NCI-H2196 (cell line): ENCODE measurements around the gene DBT.
"Not testable (repeated sequence)": the region's sequence is repeated elsewhere in the genome, so short reads cannot be mapped to it uniquely, and the experiment has no call there.

Experiments
- DNase-seq: peaks from one replicate; lab custom pipeline; 2025; ENCODE audit not compliant: unreplicated experiment; lab: John Stamatoyannopoulos, UW

DBT gene

DNA sequence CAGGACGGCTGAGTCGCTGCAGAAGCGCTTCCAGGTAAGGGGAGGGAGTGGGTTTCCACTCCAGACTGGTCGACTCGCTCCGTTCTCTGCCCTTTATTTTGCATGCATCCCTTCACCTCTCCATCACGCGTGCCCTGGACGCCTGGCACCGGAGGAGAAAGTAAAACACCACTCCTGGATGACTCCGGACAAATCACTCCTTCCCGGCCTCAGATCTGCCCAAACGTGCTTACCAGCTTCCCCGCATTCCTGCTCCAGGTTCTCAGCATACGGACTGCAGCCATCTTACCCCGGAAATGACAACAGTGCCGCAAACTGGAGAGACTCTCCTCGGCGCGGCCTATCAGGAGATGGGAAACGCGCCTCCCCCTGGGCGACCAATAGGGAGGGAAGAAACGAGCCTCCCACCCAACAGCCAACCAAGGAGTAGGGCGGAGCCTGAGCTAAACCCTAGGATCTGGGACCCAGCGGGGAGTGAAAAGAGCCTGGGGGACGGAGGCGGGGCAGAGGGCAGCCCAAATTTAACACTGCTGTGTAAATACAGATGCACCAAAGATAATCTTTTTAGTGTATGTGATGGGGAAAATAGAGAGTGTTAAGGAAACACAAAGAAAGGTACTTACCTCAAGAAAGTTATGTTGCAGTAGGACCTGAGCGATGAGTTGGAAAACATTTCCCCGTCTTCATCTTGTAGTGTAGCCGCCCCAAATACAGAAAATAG lies at the start of gene DBT:
Gene DBT (minus strand): TSS at position 298 of the 721 bp plus-strand sequence. CDS start 14 bp downstream, at position 284.
- DNase-seq = peak; percentile 92

DNA sequence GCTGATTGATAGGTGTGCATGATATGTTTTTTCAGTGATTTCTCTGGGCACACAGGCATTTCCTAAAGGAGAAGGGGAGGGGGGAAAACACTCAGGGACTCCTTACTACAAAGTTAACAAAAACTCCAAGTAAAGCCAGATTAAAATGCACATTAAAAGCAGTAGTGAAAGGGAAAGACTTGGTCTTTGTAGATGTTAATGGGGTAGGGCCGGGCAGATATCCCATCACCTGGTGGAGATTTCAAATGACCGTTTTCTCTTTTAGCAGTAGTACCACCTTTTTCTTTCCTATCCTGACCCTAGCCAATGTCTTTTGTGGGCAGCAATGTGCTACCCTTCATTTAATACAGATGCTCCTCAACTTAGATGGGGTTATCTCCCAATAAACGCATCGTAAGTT lies 48.9 kb upstream of the DBT start:
- DNase-seq = no peak

DNA sequence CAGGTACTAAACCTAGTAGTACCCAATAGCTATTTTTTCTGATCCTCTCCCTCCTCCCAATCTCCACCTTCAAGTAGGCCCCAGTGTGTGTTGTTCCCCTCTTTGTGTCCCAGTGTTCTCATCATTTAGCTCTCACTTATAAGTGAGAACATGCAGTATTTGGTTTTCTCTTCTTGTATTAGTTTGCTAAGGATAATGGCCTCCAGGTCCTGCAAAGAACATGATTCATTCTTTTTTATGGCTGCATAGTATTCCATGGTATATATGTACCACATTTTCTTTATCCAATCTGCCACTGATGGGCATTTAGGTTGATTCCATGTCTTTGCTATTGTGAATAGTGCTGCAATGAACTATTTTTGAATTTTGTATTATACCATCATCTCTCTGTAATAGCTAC lies 47.4 kb upstream of the DBT start:
- DNase-seq = not testable (repeated sequence)

DNA sequence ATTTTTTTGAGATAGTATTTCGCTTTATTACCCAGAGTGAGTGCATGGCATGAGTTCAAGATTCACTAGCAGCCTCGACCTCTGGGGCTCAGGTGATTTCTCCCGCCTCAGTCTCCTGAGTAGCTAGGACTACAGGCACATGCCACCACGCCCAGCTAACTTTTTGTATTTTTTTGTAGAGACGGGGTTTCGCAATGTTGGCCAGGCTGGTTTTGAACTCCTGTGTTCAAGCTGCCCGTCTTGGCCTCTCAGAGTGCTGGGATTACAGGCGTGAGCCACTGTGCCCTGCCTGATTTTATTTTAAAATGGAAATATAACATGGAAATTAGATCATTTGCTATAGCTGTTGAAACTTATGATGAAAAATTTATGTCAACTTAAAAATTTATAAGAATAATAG lies 46.5 kb upstream of the DBT start:
- no peak for DNase-seq

DNA sequence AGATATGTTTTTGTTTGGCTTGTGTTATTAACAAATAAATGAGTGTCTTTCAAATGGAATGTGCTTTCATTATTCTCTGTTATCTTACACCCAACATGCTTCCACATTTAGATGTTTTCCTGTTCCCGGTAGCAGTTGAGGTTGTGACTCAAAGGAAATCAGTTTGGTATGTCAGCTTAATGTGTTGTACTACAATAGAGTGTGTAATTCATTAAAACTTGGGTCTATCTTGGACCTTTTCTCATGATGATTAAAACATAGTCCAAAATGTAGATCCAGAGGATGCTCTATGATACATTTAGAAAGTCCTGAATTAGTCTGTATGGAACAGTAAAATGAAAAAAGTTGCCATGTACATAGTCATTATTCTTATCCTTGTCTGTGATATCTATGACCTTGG lies 43.1 kb upstream of the DBT start:
- no peak for DNase-seq

DNA sequence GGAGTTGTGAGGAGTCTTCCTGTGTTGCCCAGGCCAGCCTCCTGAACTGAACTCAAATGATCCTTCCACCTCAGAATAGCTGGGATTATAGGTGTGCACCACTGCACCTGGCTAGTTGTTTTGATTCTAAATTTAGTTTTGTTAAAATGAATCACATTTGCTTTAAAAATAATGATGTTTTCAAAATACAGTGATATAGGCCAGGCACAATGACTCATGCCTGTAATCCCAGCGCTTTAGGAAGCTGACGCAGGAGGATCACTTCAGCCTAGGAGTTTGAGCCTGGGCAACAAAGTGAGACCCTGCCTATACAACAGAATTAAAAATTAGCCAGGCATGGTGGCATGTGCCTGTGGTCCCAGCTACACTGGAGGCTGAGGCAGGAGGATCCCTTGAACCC lies 40.7 kb upstream of the DBT start:
- no peak for DNase-seq

DNA sequence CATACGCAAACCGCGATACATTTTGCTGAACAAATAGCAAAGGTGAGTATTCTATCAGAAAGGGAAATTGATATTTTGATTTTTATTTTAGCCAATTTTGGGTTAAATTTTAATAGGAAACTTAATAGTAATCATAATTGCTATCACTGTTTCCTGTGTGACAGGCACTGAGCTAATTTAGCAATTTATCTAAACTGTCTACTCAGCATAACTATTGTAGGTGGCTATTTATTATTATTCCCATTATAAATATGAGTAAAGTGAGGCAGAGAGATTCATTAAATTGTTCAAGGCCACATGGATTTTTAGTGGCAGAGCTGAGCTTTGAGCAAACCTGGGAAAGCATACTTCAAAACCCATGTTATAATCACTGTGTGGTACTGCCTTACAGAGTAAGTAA lies 37.5 kb upstream of the DBT start:
- no peak for DNase-seq

DNA sequence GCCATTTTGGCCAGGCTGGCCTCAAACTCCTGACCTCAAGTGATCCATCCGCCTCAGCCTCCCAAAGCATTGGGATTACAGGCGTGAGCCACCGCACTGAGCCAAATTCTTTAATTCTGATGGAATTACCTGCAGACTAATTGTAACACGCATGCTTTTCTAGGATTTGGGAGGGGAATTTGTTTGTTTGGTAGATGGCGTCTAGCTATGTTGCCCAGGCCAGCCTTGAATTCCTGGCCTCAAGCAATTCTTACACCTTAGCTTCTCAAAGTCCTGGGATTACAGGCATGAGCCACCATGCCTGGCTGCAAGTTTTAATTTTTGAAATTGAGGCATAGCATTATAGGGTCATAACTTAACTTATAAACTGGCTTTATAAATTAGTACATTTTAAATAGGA lies 35.0 kb upstream of the DBT start:
- no peak for DNase-seq

DNA sequence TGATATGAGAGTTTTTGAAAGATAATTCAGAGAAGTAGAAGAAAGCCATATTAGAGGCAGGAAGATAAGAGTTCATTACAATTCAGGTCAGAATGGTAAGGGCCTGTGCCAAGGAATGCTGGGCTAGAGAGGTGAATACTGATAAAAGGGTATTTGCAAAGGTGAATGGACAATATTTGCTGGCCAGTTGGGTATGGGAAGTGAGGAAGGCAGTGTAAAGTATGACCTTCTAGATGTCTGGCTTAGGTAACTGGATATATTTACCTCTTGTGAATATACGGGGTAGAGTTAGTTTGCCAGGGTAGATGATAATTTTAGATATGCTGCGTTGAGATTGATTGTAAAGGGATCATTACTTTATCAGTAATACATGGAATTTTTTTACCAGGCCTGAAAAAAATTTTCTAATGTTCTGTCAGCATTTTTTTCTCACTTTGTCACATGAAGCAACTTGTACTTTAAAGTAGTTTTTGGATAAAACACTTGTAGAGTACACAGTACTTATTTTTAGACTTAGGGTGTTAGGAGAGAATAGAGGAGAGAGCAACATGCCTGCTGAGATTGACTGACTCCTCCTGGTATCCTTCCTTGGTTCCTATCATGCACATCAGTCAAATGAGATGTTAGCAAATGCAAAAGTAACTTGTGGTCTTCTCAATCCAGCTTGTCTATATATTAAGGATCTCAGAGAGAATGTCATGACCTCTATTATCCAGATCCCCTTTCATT lies 30.5 kb upstream of the DBT start:
- no peak for DNase-seq

DNA sequence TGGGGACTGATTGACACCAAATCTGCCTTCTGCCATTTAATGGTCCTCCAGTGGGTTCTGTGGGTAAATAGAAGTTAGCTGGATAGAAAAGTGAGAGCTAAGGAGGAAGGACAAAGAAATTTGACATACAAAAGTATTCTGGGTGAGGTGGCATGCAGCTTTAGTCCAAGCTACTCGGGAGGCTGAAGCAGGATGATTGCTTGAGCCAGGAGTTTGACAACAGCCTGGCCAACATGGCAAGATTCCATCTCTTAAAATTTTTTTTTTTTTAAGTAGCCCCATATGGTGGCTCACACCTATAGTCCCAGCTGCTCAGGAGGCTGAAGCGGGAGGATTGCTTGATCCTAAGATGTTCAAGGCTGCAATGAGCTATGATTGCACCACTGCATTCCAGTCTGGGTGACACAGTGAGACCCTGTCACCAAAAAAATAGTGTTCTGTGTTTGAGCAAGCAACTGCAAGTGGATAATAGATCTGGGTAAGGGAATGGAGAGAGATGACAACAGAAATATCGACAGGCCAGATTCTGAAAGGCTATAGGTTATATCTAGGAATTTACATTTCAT lies 29.8 kb upstream of the DBT start:
- DNase-seq = no peak

DNA sequence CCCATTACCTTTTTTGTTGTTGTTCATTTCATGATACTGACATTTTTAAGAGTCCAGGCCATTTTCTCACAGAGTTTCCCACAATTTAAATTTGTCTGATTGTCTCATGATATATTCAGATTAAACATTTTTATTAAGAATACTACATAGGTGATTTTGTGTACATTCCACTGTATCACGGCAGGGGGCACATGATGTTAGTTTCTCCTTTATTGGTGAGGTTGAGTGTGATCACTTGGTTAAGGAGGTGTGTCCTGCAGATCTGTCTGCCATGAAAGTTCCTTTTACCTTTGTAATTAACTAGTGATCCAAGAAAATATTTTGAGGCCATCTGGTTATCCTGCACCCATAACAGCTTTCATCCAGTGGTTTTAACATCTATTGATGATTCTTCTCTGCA lies 28.2 kb upstream of the DBT start:
- no peak for DNase-seq

DNA sequence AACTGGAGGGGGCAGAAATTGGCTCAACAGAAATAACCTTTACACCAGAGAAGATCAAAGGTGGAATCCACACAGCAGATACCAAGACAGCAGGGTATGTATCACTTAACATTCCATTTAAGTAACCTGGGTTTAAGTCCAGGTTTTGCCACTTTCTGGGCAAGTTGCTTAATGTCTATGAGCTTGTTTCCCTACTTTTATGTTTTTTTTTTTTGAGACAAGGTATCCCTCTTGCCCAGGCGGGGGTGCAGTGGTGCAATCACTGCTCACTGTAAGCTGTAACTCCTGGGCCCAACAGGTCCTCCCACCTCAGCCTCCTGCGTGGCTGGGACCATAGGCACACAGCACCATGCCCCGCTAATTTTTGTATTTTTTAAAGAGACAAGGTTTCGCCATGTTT lies 18.6 kb upstream of the DBT start:
- DNase-seq = no peak

DNA sequence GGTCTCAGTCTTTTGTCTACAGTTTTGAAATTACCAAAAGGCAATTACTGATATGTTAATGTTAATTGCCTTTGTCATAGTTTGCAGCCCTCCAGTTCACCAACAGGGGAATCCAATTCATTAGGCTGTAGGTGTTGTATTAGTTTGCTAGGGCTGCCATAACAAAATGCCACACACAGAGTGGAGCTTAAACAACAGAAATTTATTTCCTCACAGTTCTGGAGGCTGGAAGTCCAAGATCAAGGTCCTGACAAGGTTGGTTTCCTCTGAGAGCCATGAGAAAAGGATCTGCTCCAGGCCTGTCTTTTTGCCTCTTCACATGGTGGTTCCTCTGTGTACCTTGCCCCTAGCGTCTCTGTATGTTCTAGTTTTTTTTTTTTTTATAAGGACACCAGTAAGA lies 17.6 kb upstream of the DBT start:
- DNase-seq = no peak

DNA sequence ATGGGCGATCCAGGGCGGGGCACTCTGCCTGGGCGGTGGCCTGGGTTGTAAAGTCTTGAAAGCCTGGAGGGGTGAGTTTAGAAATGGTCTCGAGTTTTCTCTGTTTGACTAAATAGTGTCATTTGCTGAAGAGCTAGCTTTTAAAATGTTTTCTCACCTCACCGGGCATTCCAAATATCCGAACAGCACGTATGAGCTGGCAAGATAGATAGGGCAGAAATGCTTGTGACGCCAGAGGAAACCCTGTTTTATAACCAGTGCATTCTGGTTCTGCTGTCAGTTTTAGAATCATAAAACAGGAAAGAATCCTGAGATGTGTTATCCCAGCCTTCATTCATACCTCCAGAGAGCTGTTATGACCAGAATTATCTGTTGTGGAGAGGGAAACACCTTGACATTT lies 17.1 kb upstream of the DBT start:
- DNase-seq = no peak

DNA sequence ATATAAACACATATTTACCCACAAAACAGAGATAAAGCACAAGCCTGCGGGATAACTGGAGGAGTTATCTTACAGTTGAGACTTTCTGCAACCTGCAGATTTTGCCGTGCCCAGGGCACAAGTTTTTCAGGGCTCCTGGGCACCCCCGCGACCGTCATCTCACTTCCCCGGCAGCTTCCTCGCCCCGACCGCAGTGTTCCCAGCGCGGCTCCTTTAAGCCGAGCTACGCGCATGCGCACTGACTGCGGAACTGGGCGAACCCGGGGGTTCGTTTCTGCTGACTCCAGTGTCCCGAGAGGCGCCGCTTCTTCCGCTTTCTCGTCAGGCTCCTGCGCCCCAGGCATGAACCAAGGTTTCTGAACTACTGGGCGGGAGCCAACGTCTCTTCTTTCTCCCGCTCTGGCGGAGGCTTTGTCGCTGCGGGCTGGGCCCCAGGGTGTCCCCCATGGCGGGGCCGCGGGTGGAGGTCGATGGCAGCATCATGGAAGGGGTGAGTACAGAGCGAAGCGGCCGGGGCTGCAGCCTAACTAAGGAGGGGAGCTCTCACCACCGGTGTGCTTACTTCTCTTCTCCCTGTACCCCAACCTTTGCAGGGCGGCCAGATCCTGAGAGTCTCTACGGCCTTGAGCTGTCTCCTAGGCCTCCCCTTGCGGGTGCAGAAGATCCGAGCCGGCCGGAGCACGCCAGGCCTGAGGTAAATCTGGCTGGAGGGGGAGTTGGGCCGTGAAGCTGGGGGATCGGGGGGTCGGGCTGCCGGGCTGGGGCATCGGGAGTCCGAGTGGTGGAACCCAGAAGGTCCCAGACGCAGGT lies 16.5 kb upstream of the DBT start, which contains the start of gene RTCA:
Gene RTCA (plus strand): TSS at position 286 of the 810 bp plus-strand sequence. CDS start 160 bp downstream, at position 446.
- DNase-seq = peak; percentile 96

DNA sequence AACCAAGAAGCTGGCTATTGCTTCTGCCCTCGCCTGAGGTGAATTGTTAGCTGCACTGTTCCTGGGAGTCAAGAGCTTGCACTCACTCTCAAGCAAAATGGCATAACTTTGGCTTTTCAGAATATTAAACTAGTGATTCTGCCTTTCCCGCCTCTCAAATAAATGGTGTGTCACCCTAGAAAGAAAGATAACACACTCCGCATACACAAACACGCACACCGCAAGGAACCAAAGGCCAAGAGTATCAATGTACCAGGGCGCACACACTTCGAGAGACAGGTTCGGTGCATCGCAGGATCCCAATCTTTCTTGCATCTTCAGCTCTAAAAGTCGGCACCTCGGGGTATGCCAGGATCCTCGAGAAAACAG lies 15.9 kb upstream of the DBT start:
- no peak for DNase-seq

DNA sequence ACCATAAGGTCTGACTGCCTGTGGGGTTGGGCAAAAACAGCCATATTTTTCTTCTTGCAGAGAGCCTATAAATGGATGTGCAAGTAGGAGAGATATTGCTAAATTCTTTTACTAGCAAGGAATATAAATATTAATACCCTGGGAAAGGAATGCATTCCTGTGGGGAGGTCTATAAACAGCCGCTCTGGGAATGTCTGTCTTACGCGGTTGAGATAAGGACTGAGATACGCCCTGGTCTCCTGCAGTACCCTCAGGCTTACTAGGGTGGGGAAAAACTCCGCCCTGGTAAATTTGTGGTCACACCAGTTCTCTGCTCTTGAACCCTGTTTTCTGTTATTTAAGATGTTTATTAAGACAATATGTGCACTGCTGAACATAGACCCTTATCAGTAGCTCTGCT lies 14.4 kb upstream of the DBT start:
- not testable (repeated sequence) for DNase-seq

DNA sequence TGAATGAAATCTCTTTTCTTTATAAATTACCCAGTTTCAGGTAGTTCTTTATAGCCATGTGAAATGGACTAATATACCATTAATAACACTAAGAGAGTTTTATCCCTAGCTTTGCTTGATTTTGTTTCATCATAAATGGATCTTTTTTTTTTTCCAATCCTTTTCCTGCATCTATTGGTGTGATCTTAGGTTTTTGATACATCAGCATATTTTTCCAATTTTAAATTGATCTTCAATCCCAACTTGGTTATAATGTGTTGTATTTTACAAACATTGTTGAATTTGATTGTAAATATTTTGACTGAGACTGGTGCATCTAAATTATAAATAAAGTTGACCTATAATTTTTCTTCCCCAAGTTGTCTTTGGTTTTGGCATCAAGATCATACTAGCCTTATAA lies 12.1 kb upstream of the DBT start:
- no peak for DNase-seq

DNA sequence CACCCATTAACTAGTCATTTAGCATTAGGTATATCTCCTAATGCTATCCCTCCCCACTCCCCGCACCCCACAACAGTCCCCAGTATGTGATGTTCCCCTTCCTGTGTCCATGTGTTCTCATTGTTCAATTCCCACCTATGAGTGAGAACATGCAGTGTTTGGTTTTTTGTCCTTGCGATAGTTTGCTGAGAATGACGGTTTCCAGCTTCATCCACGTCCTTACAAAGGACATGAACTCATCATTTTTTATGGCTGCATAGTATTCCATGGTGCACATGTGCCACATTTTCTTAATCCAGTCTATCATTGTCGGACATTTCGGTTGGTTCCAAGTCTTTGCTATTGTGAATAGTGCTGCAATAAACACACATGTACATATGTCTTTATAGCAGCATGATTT lies 8.8 kb upstream of the DBT start:
- not testable (repeated sequence) for DNase-seq

DNA sequence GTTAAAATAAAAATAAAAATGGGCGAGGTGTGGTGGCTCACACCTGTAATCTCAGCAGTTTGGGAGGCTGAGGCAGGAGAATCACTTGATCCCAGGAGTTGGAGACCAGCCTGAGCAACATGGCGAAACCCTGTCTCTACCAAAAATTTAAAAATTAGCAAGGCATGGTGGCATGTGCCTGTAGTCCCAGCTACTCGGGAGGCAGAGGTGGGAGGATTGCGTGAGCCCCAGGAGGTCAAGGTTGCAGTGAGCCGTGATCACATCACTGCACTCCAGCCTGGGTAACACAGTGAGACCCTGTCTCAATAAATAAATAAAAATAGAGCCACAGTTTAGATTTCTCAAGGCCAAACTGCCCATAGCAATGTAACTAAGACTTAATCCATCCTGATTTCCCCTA lies 6.6 kb upstream of the DBT start:
- DNase-seq = not testable (repeated sequence)

DNA sequence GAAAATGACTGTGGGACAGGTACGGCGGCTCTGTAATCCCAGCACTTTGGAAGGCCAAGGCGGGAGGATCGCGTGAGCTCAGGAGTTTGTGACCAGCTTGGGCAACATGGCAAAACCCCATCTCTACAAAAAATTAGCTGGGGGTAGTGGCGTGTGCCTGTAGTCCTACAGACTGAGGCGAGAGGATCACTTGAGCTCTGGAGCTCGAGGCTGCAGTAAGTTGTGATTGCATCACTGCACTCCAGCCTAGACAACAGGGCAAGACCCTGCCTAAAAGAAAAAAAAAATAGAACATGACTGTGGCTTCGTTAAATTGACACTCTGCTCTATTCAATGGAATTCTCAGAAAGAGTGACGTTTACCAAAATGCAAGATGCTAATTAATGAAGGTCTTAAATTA lies 3.9 kb upstream of the DBT start:
- no peak for DNase-seq

DNA sequence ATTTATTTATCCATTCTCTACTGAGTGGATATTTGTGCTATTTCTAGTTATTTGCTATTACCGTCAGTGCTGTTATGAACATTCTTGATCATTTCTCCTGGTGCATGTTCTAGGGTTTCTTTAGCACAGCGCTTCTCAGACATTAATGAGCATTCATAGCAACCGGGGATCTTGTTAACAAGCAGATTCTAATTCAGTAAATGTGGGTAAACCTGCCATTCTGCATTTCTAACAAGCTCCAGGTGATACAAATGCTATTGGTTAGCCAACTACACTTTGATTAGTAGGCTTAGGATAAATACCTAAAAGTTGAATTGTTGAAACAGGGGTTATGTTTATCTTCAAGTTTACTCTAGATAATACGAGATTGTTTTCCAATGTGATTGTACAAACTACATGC lies 3.3 kb upstream of the DBT start:
- no peak for DNase-seq
